AG20443 (cell line): ENCODE results near the gene TM9SF3.

Experiments
- DNase-seq: peaks from one replicate; pipeline ENCODE4 v3.0.0; 2012; ENCODE audit warnings: low spot score, mixed read lengths

The TM9SF3 gene

DNA sequence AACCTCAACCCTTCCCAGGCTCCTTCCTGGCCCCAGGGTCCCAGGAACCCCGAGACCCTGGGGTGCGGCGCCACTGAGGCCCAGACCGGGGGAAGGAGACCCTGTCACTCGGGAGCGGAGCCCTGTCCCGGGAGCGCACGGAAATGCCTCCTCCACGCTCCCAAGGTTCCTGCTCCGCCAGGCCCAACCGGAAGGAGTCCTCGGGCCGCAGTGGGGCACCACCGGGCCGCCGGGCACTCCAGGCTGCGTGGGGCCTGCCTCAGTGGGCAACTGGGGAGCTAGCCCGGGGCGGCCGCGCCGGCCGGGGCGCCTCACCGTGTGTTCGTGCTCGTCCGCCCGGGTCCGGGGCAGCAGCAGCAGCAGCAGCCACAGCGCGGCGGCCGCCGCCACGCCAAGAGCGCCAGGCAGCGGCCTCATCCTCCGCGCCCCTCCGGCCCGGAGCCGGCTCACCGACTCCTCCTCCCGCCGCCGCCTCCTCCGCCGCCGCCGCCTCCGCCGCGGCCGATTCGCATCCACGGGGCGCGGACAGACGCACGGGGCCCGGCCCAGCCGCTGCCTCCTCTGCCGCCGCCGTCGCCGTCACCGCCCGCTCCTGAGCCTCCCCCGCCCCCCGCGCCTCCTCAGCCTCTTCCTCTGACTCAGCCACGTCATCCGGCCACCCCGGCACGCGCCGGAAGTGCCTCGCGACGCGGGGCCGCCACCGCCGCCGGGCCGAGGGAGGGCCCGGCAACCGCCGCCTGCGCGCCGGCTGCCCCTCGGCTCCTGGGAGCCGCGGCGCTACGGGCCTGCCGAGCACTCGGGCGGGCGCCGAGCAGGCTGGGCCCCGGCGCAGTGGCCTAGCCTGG lies at the start of gene TM9SF3:
Gene TM9SF3 (minus strand): TSS at position 594 of the 845 bp plus-strand sequence. CDS start 177 bp downstream, at position 417.
- peak; percentile 97 for DNase-seq

DNA sequence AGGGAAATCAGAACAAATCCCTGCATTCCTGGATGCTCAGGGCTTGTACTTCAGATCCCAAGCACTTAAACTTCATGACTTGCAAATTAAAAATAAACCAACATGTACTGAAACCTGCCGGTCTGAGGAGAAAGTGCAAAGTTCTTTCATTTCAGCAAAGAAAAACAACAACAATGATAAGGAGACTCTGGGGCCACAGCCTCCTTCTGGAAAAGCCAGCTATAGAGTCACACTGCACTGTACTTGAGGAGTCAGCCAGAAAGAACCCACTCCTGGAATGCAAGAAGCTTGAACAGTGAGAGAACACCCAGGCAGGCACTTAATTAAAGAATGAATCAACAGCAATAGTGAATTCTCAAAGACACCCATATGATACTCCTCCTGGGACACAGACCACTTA lies 49.7 kb upstream of the TM9SF3 start:
- DNase-seq: no peak

- DNase-seq: no peak
Observed at GRCh38 chr10:96632974-96633710, 46.3 kb upstream of the TM9SF3 start.

DNA sequence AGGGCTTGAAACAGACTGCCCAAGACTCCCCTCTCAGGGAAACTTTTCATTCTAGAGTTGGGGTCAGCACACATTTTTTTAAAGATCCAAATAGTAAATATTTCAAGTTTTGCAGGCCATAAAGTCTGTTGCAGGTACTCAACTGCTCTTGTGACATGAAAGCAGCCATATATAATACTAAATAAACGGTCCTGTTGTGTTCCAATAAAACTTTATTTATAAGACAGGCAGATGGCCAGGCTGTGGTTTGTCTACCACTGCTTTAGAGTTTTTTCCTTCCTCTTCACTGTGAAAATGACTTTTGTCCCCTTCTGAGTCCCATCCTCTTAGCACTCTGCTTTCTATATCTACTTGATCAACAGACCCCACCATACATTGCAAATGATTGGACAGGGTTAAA lies 40.5 kb upstream of the TM9SF3 start:
- no peak for DNase-seq

DNA sequence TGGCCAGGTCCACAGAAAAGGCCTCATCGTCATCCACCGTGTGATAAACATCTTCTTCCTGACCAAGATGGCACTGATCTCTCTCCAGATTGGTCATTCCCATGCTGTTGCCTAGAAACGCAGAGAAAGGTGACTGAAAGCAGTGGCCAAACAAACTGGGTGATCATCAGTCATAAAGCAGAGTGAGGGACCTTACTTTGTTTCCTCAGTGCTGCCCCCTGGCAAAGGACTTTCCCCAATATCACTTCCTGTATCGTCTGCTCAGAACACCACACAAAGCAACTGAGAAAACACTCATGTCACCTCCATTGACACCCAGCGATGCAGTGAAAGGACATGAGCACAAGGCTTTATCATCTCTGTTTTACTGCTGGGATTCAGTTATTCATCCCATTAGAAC lies 40.0 kb upstream of the TM9SF3 start:
- no peak for DNase-seq

DNA sequence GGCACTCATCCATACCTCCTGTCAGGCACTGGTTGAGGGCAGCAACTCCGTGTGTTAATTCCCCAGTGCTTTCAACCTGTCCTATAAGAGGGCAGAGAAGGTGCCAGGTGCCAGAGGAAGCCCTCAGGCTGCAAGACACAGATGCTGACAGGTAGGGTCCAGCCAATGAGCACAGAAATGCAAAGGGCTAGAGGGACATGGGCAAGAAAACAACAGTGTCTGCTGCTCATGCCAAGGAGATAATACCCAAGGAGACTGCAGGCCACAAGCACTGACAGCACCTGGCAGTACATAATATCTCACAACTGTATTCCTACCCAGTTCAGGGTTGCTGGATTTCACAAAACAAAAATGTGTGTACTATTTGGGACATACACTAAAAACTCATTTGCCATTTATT lies 38.4 kb upstream of the TM9SF3 start:
- DNase-seq: no peak

- DNase-seq: no peak
Observed at GRCh38 chr10:96622013-96622787, 35.4 kb upstream of the TM9SF3 start.

DNA sequence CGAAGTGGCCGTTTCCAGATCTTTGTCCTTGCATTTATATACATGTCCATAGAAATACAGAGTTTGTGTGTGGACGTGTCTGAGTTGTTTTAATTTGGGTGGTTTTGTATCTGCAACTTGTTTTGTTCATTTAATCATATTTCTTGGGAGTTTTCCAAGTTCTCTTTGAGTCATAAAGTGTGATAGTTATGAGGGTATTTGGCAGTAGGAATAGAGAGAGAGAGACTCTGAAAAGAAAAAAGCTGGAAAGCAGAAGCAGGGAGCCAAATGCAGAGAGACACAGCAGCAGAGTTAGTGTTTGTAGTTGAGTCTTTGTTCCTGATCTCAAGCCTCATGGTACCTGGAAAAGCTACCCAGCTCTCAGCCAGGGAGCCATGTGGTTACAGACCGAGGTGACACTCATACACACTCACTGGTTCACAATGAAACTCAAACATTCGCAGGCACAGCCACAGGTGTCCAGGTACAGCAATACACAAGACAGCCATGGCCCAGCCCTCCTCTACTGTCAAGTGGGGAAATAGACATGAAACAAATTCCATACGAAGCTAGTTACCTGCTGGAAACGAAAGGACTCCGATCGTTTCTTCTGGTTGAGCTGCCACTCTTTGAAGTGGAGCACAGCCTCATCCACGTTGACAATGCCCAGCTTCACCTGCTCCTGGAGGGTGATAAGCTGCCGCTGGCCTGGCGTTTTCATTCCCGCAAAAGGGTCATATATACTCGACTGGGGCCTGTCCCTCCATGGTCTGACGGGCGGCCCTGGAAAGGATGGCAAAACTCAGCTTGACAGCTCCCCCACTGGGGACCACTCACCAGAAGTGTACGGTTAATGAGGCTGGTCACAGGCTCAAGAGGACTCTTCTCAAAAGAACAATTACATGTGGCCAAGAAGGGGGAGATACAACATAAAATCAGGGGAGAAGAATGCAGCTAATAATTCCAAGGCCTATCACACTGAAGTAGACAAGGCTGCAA lies 33.3 kb upstream of the TM9SF3 start:
- no peak for DNase-seq

GRCh38 chr10:96619120-96619519 lies 32.3 kb upstream of the TM9SF3 start:
- no peak for DNase-seq

GRCh38 chr10:96618653-96619052 lies 31.8 kb upstream of the TM9SF3 start:
- DNase-seq: peak; percentile 59

GRCh38 chr10:96616961-96617360 lies 30.1 kb upstream of the TM9SF3 start:
- DNase-seq: no peak

GRCh38 chr10:96614515-96614914 lies 27.7 kb upstream of the TM9SF3 start:
- peak; percentile 77 for DNase-seq

DNA sequence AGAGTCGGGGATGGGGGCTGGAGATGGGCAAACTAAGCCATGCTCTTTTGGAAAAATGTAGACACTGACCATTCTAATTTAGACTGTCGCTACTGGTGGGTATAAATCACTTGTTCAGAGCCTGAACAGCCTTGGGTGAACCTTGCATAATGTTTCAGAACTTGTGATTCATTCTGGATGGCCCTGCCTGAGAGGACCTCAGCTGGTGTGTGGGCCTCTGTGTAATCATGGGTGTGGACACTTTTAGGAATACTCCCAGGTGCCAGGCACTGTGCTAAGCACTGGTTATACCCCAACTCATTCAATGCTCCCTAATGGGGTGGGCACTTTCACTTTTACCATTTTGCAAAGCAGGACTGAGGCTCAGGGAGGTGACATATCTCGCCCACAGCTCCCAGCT lies 26.8 kb upstream of the TM9SF3 start:
- peak; percentile 58 for DNase-seq

DNA sequence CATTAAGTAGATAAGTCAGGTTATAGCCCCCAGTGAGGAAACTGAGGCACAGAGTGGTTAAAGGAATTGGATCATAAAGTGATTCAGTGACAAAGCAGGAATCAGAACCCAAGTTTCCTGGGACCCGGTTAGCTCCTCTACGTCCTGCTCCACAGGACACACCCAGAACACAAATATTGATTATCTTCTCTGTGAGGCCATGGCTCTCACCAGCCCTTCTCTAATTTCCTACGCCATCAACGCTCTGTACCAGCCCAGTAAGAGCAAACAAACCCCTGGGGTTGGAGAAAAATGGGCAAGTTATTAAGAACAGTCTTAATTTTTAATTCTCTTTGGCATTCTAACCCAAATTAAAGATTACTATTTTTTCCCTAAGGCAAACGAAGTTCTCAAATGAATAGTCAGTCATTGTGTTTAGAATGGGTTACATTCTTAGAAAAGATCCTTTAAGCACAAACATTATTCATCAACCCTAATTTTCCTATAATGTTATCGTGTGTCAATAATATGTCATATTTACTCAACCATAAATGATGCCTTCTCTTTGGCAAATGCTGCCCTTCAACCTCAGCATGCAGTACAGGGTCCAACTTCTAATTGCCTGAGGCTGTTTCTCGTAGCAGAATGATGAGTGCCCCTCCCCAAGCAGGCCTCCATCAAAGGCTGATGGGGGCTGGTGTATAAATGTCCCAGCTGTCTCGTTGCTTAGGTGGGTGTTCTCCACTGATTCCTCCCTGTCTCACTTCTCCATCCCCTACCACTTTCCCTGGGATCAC lies 25.4 kb upstream of the TM9SF3 start:
- DNase-seq: no peak

- no peak for DNase-seq
Observed at GRCh38 chr10:96610817-96611216, 24.0 kb upstream of the TM9SF3 start.

DNA sequence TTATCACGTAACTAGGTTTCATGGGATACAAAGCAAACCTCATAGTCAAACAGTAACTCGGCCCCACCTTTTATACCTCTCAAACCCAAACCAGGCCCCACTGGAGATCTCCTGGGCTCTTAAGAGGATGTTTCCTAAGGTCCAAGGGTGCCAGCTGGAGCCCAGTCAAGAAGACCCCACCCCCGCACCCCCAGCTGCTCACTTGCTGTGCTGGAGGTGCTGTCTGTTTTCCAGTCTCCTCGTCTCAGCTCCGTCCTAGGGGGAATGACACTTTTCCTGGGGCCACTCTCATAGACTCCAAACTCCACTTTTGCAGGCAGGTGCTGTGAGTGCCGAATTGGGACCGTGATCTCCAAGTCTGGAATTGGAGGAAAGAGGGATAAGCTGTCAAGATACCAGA lies 22.7 kb upstream of the TM9SF3 start:
- DNase-seq: no peak

- no peak for DNase-seq
Observed at GRCh38 chr10:96608805-96609204, 22.0 kb upstream of the TM9SF3 start.

GRCh38 chr10:96608262-96608661 lies 21.4 kb upstream of the TM9SF3 start:
- no peak for DNase-seq

DNA sequence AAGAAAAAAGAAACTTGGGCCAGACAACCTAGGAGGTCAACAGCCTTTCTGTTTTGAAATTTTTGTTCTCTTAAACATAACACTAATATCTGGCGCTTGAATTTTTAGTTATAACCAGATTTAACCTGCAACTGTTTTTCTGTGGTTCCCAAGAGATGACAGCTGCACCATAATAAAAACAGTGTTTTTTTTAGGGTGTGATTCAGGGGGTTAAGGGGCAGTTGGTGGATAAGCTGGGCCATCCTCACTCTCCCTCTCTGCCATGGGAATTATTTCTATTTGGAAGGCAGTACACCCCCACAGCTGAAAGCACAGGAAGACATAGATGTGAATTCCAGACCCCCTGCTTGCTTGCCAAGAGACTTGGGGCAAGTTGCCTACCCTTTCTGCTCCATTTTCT lies 20.1 kb upstream of the TM9SF3 start:
- DNase-seq: no peak

DNA sequence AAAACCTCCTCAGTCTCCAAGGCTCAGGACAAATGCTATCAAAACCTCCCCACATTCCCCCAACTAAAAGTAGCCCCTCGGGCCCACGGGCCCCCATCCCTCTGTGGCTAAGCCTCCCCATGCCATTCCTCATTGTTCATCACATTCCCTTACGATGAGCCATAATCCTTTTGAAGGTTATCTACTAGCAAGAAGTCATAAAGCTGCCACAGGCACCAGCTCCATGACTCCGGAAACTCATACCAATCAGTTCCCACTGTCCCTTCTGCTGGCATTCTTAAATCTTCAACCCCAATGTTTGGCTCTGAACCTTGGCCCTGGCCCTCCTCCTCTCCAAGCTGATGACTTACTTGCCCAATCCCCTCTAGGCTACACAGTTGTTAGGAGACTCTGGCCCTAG lies 19.4 kb upstream of the TM9SF3 start:
- DNase-seq: peak; percentile 44

GRCh38 chr10:96600337-96600736 lies 13.5 kb upstream of the TM9SF3 start:
- no peak for DNase-seq
